NCI-H748 treated with DMSO at 0.1 percent for 48 hours (cell line): Measurements from ENCODE around the gene MORN5.

Experiments used
- DNase-seq: peaks from one replicate; lab custom pipeline; 2025; lab: John Stamatoyannopoulos, UW

The MORN5 gene

DNA sequence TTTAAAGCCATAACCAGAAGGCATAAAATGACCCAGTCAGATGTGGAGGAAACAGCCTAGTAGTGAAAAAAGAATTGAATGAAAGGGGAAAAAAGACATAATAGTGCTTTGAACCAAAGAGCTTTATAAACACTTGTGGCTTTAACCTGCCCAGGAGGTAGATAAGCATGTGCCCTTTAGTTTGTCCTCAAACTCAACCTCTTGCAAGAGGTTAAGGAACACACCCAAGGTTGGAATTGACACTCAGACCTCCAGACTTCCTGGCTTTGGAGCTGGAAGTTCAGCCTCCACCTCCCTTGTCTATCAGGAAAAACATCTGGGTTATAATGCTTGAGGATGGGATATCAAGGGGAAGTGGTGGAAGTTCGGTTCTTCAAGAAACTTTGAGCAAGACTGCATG, 16.4 kb upstream of the MORN5 start:
- DNase-seq: no peak

DNA sequence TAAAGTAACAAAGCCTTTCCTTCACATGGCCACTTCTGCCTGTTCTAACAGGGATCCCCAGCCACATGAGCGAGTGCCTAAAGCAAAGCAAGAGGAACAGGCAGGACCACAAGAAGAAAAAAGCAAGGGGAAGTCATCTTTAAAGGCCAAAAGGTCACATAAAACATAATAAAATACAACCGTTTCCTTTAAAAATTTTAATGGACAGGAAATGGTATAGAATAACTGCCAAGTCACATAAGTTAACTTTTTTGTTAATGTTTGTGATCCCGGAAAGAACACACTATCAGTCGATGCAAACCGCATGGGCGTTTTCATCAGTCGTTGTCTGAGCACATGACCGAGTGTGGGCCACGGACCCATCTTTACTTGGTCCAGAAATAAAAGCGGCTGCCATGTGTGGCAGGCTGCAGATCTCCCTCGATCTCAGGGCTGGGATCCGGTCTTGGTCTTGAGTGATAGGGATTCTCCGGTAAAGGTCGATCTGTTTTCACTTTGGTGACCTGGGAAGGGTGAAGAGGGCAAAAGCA, 15.8 kb upstream of the MORN5 start:
- DNase-seq: no peak

- no peak for DNase-seq
Observed at GRCh38 chr9:122144836-122145591, 14.7 kb upstream of the MORN5 start.

DNA sequence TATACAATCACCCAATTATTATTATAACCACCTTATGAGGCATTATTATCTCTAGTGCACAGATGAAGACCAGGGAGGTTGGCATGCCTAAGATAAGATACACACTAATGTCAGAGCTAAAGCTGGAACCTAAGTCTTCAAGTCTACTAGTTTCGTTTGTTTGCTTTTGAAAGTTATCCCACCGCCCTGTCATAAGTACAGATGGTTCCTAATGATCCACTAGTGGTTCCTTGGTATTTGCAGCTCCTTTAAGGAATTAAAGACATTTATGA, 14.2 kb upstream of the MORN5 start:
- DNase-seq: no peak

DNA sequence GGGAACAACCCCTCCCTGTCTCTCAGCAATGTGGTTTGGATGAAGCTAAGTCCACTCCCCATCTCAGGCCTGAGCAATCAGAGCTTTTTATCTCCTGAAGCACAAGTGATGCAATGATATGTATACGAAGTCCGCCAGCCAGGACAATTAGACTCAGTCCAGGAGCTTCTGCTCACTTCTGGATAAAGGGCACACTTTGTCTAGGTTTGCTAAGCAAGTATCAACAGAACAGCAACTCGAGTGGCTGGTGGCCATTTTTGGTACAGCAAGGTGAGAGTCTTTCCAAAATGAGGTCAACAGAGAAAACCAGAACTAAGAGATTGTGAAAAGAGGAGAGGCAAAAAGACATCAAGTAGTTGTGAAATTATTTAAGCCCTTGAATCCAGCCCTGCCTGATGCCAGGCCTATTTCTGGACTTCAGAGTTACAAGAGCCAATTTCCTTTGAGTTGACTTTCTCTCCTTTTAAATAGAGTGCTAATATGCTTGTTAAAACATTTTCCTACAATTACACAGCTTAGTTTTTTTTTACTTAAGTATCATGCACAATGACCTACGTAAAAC, 8.4 kb upstream of the MORN5 start:
- DNase-seq: no peak

GRCh38 chr9:122155796-122156195, 3.9 kb upstream of the MORN5 start:
- DNase-seq: no peak

DNA sequence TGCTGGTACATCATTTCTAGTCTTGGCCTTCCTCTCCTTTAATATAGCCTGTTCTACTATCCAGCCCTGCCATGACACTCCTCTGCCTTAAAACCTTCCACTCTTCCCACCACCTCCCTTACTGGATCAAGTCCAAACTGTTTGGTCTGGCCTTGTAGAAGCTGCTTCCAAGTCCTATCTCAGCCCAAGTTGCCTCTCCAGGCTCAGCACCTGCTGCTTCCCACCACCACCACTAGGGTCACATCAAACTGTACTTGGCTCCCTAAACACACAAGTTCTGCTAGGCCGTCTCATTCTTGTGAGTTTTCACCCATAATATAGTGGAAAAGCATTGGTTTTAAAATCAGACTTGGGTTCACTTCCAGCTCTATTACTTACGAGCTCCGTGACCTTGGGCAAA, 1.5 kb upstream of the MORN5 start:
- no peak for DNase-seq

DNA sequence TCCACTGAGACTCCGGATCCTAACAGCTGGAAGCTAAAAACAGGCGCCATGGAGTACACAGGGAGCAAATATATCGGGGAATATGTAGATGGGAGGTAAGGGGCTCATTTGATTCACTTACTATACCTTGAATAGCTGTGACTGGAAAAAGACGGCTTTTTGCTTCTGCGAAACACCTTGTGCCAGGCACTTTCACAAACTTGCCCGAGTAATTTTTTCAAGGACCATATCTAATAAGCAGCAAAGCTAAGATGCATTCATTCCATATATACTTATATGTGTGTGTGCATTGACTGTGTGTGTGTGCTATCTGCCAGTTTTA, 178 bp downstream of the MORN5 start:
- no peak for DNase-seq

DNA sequence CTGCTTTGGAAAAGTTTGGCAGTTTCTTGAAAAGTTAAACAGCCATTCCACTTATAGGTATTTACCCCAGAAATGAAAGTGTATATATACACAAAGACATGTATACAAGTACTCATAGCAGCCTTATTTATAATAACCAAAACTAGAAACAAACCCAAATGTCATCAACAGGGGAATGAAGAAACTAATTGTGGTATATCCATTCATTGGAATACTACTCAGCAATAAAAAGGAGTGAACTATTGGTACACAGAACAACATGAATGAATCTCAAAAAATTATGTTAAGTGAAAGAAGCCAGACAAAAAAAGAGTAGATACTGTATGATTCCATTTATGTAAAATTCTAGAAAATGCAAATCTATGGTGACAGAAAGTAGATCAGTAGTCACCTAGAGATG, 2.7 kb downstream of the MORN5 start:
- no peak for DNase-seq

GRCh38 chr9:122164286-122164685, 4.6 kb downstream of the MORN5 start:
- no peak for DNase-seq

DNA sequence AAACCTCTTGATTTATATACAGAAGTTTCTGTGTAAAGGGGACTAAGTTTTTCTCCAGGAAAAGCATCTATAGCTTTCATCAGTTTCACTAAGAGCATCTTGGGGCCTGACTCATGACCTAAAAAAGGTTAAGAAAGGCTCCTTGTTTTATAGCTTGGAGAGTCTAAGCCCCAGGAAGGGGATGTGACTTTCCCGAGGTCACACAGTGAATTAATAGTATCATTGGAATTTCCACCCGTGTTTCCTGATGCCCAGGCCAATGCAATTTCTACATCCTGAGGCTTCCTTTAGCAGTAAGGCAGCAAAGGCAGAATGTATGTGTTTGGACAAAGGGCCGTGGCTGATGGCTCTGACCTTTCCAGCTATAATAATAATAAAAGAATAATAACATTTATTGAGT, 8.6 kb downstream of the MORN5 start:
- no peak for DNase-seq

DNA sequence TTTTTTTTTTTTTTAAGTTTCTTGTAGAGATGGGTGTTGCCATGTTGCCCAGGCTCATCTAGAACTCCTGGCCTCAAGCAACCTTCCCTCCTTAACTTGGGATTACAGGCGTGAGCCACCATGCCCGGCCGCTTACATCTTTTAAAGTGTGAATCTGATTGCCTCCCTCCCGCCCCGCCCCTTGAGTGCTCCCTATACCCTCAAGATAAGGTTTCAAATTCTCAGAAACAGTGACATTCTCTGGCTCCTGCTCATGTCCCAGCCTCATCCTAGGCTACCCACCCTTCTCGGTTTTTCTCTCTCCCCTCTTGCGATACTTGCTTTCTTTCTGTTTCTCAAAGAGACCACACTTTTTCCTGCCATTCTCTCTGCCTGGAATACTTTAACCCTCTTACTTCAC, 12.4 kb downstream of the MORN5 start:
- DNase-seq: no peak

DNA sequence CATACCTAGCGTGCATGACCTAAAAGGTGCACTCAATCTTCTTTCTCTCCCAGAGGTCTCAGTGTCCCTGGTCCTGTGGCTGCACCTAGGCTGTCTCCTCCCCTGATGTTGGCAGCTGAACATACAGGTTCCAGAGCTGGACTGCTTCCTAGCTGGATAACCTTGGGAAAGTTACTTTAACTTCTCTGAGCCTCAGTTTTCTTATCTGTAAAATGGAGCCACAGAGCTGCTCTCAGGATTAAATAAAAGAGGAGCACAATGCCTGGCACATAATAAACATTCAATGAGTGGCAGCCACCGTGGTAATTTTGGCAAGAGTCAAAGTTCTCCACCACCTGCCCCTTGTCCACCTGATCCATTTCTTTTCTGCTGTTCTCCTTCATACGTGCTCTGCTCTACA, 14.0 kb downstream of the MORN5 start:
- no peak for DNase-seq

DNA sequence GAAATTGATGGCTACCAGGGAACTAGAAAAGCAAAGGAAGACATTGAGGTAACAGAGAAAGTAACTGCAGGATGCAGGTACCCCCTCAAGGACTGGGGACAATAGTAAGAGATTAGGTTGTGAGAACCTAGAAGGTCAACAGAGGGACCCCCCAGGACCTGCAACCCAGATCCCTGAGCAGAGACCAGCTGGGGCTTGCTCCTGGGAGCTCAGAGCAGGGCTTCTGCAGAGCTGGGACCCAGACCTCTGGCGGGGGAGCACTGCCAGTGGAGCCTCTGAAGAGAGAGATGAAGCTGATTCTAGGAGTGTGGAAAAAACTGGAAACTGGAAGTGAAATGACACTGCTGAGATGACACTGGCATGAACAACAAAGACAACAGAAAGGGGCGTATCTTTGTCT, 17.2 kb downstream of the MORN5 start:
- DNase-seq: no peak

DNA sequence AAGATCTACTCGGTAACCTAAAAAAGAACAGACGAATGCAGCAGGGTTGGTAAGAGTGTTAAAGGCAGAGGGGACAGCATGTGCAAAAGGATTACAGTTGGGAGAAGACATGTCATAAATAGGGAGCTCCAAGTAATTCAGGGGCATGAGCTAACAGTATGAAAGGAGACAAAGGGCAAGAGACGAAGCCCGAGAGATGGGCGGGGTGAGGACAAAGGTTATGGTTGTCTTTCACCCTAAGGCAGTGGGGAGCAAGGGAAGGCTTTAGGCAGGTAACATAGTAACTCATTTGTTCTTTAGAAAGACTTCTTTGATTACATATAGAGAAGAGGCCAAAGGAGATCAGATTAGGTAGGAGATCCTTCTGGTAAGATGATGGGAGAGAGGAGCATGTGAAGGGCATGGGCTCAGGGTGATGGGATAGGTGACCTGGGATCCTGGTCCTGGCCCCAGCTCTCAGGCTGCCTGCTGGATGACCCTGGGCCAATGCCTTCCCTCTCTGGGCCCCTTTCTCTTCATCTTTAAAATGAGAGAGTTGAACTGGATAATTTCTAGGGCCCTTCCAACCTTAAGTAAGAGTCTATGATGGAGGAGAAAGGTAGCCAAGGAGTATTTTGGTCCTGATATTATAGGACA, 19.5 kb downstream of the MORN5 start:
- no peak for DNase-seq

DNA sequence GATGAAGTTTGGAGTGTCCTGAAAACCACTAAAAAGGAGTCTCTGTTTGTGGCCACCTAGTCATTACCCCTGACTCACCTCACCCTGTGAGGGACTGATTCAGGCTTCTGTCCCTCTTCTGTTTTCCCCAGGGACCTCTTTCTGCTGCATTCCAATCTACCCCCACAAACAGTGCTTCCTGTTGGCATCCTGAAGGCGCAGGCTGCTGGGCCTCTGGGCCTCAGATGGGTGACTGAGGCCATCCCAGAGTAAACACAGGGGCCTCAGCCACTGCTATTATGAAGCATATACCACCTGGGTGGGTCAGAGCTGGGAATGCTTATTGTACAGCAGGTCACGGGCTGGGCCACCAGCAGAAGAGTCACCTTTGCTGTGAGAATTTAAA, 20.0 kb downstream of the MORN5 start:
- no peak for DNase-seq

DNA sequence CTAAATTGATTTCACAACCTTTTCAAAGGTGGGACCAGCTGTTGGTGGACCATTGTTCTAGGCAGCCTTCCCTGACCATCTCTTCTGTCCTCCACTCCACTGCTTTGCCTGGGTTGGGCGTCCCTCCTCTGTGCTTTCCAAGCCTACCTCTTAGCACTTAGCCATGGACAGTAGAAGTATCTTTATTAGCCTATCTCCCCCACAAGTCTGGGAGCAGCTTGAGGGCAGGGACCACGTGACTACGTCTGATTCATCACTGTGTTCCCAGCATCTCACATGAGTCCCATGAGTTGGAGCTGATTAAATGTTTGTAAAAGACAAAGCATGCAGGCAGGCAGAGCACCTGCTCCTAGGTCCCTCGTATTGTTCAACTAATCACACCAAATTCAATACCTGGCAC, 20.9 kb downstream of the MORN5 start:
- peak; percentile 13 for DNase-seq

GRCh38 chr9:122183501-122183900, 23.8 kb downstream of the MORN5 start:
- no peak for DNase-seq

DNA sequence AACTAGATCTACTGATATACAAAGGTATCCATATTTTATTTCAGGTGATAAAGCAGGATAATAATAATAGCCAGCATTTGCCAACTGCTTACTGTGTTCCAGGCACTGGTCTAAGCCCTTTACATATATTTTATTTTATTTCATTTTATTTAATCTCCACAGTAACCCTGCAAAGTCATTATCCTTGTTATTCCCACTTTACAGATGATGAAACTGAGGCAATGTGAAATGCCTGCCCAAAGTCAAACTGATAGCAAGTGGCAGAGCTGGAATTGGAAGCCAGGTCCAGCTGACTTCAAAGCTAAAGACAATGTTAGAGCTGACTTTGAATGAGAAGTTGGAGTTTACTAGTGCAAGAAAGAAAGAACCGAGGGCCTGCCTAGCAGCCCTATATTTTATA, 24.8 kb downstream of the MORN5 start:
- no peak for DNase-seq

- DNase-seq: no peak
Observed at GRCh38 chr9:122186301-122186700, 26.6 kb downstream of the MORN5 start.

DNA sequence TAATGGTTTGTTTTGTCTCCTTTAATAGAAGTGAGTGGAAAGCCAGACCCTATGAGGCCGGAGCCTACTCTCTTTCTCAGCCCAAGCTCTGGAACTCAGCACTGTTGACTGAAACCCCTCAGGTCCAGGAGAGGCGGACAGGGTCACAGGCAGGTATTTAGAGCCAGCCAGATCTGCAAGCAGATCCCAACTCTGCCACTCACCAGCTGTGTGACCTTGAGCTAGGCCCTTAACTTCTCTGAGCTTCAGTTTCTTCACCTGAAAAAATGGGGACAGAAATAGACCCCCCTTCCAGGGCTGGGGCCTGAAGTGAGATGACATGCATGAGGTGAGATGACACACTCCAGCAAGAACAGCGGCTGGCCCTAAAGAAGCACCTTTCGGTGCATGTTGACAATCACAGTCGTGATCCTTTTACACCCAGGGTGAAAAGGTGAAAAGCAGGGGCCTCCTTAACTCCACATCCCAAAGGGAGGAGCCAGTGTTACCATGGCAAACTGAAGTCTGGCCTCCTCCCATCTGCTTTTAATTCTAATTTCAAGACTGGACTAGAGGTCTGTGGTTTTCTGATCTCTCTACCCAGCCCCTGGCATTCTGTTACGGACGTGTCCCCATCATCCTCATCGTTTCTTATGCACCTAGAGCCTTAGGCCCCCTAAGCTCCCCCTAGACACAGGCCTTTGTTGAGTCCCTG, 27.2 kb downstream of the MORN5 start:
- no peak for DNase-seq

DNA sequence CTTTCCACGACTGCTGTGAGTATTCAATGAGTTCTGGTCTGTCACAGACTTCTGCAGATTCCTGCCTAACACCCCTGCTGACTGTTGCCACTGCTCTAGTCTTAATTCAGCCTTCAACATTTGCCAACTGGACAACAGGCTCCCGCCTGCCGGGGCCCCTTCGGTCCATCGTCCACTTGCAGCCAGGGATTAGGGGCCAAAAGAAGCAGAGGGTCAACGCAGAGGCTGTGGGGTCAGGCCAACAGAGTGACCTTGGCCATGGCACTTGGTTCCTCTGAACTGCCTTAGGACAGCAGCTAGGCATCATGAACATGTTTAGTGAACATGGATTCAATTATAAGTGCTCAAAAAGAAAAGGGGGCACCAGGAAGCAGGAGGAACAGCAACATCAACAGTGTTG, 28.7 kb downstream of the MORN5 start:
- DNase-seq: no peak
